Jurkat, Clone E6-1 (cell line): ENCODE measurements around the gene C10orf105.
A peak's percentile ranks its signal among the peaks of the same experiment; 100 is the strongest.

Source experiments
- DNase-seq: peaks from one replicate; pipeline ENCODE4 v3.0.0-alpha.2; 2011; ENCODE audit warnings: low read depth, low spot score
- H3K4me3 ChIP-seq: 2 replicates; pipeline ENCODE4 v1.5.1; 2011; ENCODE audit warnings: mild to moderate bottlenecking, low read length, control low read depth, moderate library complexity

C10orf105 gene

DNA sequence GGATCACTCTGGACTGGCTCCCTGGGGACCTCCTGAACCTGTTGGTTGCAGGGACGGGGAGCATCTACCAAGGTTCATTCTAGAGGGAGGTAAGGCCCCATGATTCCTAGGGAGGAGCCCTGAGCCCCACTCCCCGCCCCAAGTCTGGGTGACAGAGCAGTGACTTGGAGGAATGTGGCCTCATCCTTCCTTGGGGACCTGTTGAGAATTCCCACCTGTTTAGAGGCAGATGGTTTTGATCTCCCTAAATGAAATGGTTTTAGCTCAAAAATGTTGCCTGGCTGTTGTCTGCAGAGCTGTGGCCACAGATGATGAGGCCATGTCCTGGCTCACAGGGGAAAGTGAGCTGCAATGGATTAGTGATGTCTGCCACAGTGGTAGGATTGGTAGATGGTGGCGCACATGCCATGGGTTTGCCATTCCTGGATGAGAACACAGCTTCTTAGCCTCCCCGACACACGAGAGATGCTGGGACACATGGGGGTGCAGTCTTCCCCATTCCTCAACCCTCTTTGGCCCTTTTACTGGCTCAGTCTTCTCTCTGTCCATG, 12.3 kb downstream of the C10orf105 start:
- H3K4me3 ChIP-seq, result no peak overlapping the region
- DNase-seq, result no peak

DNA sequence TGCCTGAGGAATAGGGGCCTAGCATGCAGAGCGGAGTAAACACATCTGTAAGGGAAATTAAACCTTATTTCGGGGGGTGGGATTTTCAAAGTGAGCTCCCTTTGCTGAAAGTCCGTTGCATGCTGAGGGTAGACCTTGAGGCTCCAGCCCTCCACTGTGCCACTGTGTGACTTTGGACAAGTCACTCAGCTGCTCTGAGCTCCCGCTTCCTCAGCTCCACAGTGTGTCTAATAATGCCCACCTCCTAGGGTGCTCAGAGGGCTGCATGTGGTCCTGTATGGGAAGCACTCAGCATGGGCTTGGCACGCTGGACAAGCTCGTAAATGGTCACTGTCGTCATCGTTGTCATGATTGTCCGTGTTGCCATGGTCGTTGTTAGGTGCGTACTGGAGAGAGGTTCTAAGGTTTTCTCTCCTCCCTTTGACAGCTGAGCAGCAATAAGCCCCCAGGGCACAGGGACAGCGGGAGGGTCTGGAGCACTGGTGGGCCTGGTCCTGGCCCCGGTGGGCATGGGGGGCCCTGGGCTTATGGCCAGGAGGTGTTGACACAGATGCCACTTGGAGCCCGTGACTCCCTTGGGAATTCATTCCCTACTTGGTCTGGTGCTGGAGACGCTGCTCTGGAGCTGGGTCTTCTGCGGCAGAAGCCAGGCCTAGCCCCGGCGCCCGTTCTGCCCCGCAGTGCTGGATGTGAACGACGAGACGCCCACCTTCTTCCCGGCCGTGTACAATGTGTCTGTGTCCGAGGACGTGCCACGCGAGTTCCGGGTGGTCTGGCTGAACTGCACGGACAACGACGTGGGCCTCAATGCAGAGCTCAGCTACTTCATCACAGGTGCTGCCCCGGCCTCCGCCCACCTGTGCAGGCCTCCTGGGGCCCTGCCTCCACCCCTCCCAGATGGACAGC, 13.1 kb downstream of the C10orf105 start:
- no peak for DNase-seq
- H3K4me3 ChIP-seq, result no peak overlapping the region

- DNase-seq, result no peak
- H3K4me3 ChIP-seq, result no peak overlapping the region
Measured at GRCh38 chr10:71705582-71705981, 14.0 kb downstream of the C10orf105 start.

DNA sequence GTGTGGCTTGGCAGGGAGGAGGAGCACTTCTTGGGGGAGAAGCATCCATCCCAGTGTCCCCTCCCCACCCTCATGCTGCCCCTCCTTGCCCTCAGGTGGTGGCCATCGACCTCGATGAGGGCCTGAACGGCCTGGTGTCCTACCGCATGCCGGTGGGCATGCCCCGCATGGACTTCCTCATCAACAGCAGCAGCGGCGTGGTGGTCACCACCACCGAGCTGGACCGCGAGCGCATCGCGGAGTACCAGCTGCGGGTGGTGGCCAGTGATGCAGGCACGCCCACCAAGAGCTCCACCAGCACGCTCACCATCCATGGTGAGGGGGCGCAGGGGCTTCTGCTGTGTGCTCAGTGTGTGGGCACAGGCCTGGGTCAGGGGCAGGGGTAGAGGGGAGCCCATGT, 14.8 kb downstream of the C10orf105 start:
- DNase-seq, result no peak
- no peak overlapping the region for H3K4me3 ChIP-seq

DNA sequence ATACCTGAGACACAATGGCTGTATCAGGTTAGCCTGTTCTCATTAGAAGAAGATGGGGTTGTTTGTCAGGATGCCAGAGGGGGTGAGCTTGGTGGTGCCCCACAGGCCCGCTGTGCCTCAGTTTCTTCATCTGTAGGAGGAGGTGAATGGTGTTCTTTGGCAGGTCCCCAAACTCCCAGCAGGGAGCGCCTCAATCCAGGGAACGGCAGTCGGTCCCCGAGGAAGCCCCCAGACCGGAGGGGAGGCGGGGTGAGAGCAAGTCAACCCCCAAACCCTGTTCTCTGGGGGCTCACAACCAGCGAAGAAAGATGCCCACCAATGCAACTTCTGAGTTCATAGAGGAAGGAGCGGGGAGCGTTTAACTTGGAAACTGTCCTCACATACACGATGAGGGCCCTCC, 16.0 kb downstream of the C10orf105 start:
- no peak overlapping the region for H3K4me3 ChIP-seq
- DNase-seq, result no peak

- no peak for DNase-seq
- H3K4me3 ChIP-seq, result no peak overlapping the region
Measured at GRCh38 chr10:71701496-71702132, 18.0 kb downstream of the C10orf105 start.

DNA sequence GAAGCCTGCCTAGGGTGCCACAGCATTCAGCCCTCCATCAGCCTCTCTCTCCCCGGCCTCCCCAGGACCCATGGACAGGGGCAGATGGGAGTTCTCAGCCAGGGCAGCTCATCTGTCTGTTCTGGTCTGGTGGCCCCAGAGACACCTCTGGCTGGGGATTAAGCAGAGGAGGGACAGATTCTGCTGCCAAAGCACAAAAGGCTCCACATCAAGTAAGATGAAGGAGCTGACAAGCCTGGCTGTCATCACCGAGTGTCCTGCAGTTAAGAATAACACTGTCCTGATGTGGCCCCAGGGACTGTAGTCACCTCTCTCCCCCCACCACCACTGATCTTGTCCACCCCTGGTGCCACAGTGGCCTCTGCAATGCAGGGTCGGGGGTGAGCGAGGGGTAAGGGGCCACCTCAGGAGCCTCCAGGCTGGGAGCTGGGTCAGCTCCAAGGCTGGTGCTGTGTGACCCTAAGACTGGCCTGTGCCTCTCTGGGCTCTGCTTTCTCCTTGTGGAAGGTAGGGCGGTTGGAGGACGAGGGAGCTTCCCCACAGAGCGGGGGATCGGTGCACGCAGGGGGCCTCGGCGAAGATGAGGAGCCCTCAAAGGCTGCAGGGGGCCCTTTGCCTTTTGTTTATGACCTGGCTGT, 18.7 kb downstream of the C10orf105 start:
- no peak overlapping the region for H3K4me3 ChIP-seq
- DNase-seq, result no peak

DNA sequence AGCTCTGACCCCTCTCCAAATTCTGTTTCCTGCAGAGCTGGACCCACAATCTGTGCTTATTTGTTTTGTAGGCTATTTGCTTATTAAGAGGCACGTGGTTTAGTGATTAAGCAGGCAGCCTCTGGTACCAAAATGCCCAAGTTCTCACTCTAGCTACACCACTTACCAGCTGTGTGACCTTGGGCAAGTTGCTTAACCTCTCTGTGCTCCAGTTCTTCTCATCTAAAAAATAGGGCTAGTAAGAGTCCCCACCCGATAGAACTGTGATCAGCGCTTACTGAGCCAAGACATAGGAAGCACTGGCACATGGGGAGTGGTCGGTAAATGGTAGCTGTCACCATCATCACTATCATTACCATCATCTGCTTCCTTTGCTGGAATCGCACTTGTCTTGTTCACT, 20.8 kb downstream of the C10orf105 start:
- H3K4me3 ChIP-seq, result no peak overlapping the region
- no peak for DNase-seq

- no peak overlapping the region for H3K4me3 ChIP-seq
- DNase-seq, result no peak
Measured at GRCh38 chr10:71697938-71698709, 21.5 kb downstream of the C10orf105 start.

DNA sequence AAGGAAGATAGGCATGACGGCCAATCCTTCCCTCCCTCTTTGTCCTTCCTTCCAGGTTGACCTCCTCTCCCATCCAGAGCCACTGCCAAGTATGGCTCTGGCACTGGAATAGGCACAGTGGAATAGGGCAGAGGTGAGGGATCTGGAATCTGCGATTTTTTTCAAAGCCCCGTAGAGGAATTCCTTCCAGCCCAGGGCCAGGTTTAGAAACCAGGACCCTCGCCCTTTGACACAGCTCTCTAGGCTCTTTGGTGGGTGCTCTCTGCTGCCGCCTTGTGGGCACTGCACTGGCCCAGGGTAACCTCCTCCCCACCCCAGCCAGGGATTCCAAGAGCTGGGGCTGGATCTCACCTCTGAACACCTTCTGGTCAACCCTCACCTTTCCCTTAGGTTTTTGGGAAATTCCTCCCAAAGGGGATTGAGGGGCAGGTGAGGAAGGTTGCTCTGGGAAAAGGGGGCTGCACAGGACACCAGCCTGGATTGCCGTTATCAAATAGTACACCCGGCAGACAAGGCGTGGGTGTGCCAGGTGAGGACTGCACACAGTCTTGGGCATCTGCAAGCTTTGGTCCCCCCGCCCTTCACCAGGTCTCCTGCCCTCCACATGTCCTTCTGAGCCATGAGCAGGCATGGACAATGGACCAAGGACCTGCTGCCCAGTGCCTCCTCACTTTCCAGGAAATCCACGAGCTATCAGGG, 22.8 kb downstream of the C10orf105 start:
- peak; percentile 26 for DNase-seq
- H3K4me3 ChIP-seq, result no peak overlapping the region

GRCh38 chr10:71695502-71696476, 23.8 kb downstream of the C10orf105 start:
- no peak for DNase-seq
- no peak overlapping the region for H3K4me3 ChIP-seq

DNA sequence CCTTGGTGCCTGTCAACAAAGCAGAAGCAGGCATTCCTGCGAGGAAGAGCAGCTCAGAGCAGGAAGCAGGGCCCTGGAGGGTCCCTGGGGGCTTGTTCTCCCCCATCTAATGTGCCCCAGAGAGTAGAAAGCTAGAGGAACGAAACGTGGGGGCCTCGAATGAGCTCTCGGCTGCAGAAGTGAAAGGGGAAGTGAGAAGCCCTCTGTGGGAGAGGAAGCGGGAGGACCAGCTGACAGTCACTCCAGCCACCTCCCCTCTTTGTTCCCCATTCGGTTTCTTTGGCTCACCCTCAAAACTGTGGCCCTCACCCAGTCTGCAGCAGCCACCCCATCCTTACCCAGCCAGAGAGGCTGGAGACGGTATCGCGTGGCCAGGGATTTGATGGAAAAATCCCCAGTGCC, 25.0 kb downstream of the C10orf105 start:
- H3K4me3 ChIP-seq, result no peak overlapping the region
- peak; percentile 23 for DNase-seq

GRCh38 chr10:71694039-71694501, 25.5 kb downstream of the C10orf105 start:
- no peak overlapping the region for H3K4me3 ChIP-seq
- DNase-seq, result no peak

- DNase-seq, result no peak
- H3K4me3 ChIP-seq, result no peak overlapping the region
Measured at GRCh38 chr10:71693377-71693776, 26.2 kb downstream of the C10orf105 start.

DNA sequence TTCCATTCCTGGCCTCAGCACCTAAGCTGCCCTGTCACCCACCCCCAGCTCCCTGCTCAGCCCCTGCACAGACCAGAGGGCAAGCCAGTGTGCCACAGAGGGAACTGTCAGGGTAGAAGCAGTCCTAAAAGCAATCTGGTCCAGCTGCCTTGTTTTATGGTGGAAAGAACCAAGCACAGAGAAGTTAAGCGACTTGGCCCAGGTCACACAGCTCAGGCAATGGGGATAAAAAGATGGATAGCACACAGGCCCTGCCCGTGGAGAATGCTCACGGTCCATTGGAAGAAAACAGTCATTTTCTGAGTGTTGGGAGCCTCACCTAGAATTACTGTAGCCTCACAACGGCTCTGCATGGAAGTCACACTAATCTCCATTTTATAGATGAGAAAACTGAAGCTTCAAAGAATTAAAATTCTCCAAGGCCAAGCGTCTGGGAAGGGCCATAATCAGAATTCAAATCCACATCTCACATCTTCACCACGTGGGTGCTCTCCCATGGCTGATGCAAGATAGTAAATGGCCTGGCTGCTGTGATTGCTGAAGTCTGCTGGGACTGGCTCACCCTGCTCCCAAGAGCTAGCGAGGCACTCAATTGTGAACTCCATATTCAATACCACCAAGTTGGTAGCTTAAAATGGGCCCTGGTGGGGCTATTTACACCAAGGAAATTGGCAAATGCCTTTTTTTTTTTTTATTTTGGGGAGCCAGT, 26.8 kb downstream of the C10orf105 start:
- no peak for DNase-seq
- H3K4me3 ChIP-seq, result no peak overlapping the region

DNA sequence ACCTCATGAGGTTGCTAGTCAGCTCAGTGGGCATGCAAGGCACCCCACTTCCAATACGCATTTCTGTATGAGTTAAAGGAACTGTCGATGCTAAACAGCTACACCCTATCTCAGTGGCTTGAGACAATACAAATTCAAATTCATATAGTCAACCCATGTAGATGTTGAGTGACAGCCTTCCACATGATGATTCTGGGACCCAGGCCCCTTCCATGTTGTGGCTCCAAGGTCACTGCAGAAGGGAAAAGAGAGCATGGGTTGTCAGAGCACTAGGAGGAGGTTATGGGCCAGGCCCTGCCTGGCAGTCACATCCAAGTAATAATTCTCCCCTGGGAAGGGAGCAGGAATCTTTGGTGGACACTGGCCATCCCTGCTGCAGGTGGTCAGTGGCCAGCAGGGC, 28.2 kb downstream of the C10orf105 start:
- H3K4me3 ChIP-seq, result no peak overlapping the region
- DNase-seq, result no peak
